Neutrophil (primary cell): ENCODE measurements around the gene PEAK1.

ENCODE experiments used
- H3K27ac ChIP-seq: fragments of 200-600 bp; sonication (generic); 2 replicates; pipeline ENCODE4 v1.5.1; 2016; ENCODE audit warnings: mild to moderate bottlenecking, moderate library complexity
- H3K27me3 ChIP-seq: fragments of 200-600 bp; sonication (generic); 2 replicates; pipeline ENCODE4 v1.6.0; 2016; ENCODE audit warnings: mild to moderate bottlenecking
- H3K36me3 ChIP-seq: fragments of 200-600 bp; sonication (generic); 2 replicates; pipeline ENCODE4 v1.5.1; 2017
- H3K4me1 ChIP-seq, 2 experiments: fragments of 200-600 bp in 1 of 2; sonication (generic) in 1 of 2; 1 replicate in 1 of 2; 2 replicates in 1 of 2; pipeline versions ENCODE4 v1.5.1 to v1.6.1; 2013 to 2016; ENCODE audit warnings: low read depth in 1 of 2, low read length in 1 of 2, mild to moderate bottlenecking in 1 of 2, moderate library complexity in 1 of 2; ENCODE audit not compliant: control insufficient read depth in 1 of 2, insufficient read depth in 1 of 2
- H3K4me3 ChIP-seq, 2 experiments: fragments of 200-600 bp in 1 of 2; sonication (generic) in 1 of 2; 1 replicate in 1 of 2; 2 replicates in 1 of 2; pipeline ENCODE4 v1.5.1; 2013 to 2016; ENCODE audit warnings: low read depth in 1 of 2, low read length in 1 of 2, mild to moderate bottlenecking in 1 of 2, moderate library complexity in 1 of 2
- H3K9me3 ChIP-seq: fragments of 200-600 bp; sonication (generic); 2 replicates; pipeline ENCODE4 v1.5.1; 2016
- TF ChIP-seq, protein P1 (sequence below): fragments of 200-600 bp; sonication (generic); IDR thresholded peaks from 2 replicates; pipeline ENCODE4 v1.5.1; 2016; ENCODE audit warnings: antibody characterized with exemption

PEAK1 gene

DNA sequence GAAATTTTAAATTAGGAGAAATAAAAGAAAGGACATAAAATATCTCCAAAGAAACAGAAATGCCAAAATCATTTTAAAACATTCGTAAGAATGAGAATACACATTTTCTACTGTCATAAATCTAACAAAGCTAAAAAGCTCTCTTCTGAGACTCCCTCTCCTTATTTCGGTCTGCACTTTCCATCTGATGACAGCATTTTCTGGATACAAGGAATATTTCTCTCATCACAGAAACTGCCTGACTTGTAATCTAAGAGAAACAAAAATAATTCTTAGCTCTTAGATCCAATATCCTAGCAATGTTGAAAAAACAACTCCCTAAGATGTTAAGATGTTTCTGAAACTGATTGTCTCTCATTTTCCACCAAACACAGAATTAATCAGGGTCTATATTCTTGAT, 93.5 kb downstream of the PEAK1 start:
- TF ChIP-seq, protein P1, sequence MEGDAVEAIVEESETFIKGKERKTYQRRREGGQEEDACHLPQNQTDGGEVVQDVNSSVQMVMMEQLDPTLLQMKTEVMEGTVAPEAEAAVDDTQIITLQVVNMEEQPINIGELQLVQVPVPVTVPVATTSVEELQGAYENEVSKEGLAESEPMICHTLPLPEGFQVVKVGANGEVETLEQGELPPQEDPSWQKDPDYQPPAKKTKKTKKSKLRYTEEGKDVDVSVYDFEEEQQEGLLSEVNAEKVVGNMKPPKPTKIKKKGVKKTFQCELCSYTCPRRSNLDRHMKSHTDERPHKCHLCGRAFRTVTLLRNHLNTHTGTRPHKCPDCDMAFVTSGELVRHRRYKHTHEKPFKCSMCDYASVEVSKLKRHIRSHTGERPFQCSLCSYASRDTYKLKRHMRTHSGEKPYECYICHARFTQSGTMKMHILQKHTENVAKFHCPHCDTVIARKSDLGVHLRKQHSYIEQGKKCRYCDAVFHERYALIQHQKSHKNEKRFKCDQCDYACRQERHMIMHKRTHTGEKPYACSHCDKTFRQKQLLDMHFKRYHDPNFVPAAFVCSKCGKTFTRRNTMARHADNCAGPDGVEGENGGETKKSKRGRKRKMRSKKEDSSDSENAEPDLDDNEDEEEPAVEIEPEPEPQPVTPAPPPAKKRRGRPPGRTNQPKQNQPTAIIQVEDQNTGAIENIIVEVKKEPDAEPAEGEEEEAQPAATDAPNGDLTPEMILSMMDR = no peak
- H3K9me3 ChIP-seq = no peaks in the 10 kb centered on the region
- no peak overlapping the region for H3K27ac ChIP-seq

DNA sequence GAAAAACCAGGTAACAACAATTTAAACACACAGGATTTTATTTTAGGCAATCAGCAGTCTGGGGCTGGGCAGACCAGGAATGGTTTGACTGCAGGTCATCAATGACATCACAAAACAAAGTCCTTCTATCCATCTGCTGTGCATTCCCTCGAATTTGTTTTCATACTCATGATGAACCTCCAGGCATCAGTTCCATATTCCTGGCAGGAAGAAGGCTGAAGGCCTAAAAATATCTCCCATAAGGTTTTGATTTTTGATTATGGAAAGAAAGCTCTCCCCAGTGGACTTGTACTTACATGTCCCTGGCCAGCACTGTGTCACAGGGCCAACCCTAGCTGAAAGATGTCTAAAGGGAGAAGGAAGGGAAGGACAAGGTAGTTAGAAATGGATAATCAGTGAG, 107.4 kb downstream of the PEAK1 start:
- Histone ChIP-seq H3K36me3 (no peaks in the 10 kb centered on the region), H3K4me1 (peaks cover 4 to 6% of the 10 kb centered on the region in 2 experiments), H3K4me3 (no peak overlapping the region), H3K27me3 (no peaks in the 10 kb centered on the region), H3K27ac (no peak overlapping the region), H3K9me3 (no peaks in the 10 kb centered on the region)
- TF ChIP-seq, protein P1 = no peak

More for the DNA sequence above, 93.5 kb downstream of the PEAK1 start:
- Histone ChIP-seq H3K4me1 (no peaks in the 10 kb centered on the region), H3K27me3 (no peaks in the 10 kb centered on the region), H3K4me3 (no peak overlapping the region), H3K36me3 (no peaks in the 10 kb centered on the region)

DNA sequence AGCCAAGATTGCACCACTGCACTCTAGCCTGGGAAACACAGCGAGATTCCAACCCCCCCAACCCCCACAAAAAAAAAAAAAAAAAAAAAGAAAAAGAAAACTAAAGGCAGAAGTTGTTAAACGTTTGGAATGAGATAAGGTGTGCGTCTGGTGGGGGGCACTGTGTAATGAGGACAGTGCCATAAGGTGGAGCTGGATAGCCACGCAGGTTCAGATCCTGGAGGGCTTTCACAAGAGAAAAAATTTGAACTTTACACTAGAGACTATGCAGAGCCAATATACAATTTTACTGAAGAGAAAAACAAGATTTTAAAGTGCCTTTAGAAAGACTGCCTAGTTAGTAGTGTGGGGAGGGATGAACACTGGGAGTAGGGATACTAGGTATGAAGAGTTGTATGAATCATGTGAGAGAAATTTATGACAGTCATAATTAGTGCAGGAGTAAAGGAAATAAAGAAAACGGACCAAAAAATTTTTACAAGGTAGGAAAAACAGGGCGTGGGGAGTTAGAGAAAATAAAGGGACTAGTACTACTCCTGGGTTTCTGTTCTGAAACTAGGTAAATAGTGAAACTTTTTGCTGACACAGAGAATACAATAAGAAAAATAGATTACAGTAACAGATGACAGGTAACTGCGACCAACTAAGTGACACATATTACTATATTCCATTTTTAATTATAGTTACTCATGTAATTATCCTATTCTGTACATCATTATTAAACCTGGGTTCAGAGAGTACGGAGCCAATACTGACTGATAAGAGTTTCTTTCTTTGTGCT, 108.1 kb downstream of the PEAK1 start:
- TF ChIP-seq, protein P1 = no peak
- Histone ChIP-seq H3K27ac (no peak overlapping the region), H3K4me3 (no peak overlapping the region)

DNA sequence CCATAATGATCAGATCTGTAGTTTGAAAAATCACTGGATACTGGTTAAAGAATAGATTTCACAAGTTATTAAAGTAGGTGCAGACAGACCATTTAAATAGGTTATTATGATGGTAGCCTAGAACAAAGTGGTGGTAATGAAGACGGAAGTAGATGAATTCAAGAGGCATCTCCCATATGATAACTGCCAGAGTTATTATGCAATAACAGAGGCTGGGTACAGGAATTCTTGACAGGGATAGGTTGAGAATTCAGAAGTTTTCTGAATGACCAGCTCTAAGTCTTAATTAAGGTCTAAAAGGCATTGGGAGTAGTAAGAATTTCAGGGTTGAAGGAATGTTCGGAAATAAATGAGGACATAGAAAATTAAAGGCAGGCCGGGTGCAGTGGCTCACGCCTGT, 108.9 kb downstream of the PEAK1 start:
- Histone ChIP-seq H3K27ac (no peak overlapping the region), H3K9me3 (no peaks in the 10 kb centered on the region), H3K36me3 (no peaks in the 10 kb centered on the region), H3K4me3 (no peak overlapping the region), H3K27me3 (no peaks in the 10 kb centered on the region), H3K4me1 (peaks cover 4 to 6% of the 10 kb centered on the region in 2 experiments)
- TF ChIP-seq, protein P1 = no peak

More for the DNA sequence above, 108.1 kb downstream of the PEAK1 start:
- no peaks in the 10 kb centered on the region for H3K36me3 ChIP-seq
- no peaks in the 10 kb centered on the region for H3K9me3 ChIP-seq
- H3K4me1 ChIP-seq = peaks cover 4 to 6% of the 10 kb centered on the region in 2 experiments
- H3K27me3 ChIP-seq = no peaks in the 10 kb centered on the region

DNA sequence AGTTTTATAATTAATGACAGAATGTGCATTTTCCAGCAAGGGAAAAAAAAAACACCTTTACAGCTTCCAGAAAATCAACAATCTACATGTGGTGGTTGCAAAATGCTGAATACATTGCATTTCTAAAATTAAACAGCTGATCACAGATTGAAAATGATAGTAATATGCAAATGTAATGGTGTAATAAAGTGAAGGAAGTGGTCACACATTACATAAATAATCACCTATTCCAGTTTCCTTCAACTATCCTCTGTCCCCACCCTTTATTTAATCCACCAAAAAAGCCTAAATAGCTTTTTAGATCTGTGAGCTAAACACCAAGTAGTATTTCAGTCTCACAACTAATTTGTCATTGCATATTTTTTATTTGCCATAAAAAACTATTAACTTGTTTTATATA, 110.5 kb downstream of the PEAK1 start:
- H3K27me3 ChIP-seq = no peaks in the 10 kb centered on the region
- no peak overlapping the region for H3K4me3 ChIP-seq
- H3K9me3 ChIP-seq = no peaks in the 10 kb centered on the region
- H3K27ac ChIP-seq = no peak overlapping the region
- TF ChIP-seq, protein P1 = no peak
- no peaks in the 10 kb centered on the region for H3K36me3 ChIP-seq
- peaks cover 4 to 6% of the 10 kb centered on the region in 2 experiments for H3K4me1 ChIP-seq
